NCI-H1436 treated with DMSO at 0.1 percent for 48 hours (cell line): ENCODE results near the gene PCDHGB4.
"Not testable (repeated sequence)": the region's sequence is repeated elsewhere in the genome, so short reads cannot be mapped to it uniquely, and the experiment has no call there.

ENCODE experiments used
- DNase-seq: peaks from one replicate; lab custom pipeline; 2025; lab: John Stamatoyannopoulos, UW

The PCDHGB4 gene

DNA sequence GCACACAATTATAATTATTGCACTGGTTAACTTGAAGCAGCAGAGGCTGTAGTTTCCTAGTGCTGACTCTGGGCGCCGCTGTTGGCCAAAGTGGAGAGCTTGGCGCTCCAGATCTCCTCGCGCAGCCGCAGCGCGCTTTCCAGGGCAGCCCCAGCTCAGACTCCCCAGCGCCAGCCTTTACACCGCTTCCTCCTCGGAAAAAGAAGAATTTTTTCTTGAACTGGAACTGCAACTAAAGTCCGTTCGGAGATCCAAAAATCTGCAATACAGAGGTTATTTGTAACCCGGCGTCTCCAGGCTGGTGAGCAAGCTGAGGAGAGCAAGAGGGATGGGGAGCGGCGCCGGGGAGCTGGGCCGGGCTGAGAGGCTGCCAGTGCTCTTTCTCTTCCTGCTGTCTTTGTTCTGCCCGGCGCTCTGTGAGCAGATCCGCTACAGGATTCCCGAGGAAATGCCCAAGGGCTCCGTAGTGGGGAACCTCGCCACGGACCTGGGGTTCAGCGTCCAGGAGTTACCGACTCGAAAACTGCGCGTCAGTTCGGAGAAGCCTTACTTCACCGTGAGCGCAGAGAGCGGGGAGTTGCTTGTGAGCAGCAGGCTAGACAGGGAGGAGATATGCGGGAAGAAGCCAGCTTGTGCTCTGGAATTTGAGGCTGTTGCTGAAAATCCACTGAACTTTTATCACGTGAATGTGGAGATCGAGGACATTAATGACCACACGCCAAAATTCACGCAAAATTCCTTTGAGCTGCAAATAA, at the start of gene PCDHGB4:
Gene PCDHGB4 (plus strand): TSS at position 142 of the 755 bp plus-strand sequence. CDS start 187 bp downstream, at position 329.
- not testable (repeated sequence) for DNase-seq

DNA sequence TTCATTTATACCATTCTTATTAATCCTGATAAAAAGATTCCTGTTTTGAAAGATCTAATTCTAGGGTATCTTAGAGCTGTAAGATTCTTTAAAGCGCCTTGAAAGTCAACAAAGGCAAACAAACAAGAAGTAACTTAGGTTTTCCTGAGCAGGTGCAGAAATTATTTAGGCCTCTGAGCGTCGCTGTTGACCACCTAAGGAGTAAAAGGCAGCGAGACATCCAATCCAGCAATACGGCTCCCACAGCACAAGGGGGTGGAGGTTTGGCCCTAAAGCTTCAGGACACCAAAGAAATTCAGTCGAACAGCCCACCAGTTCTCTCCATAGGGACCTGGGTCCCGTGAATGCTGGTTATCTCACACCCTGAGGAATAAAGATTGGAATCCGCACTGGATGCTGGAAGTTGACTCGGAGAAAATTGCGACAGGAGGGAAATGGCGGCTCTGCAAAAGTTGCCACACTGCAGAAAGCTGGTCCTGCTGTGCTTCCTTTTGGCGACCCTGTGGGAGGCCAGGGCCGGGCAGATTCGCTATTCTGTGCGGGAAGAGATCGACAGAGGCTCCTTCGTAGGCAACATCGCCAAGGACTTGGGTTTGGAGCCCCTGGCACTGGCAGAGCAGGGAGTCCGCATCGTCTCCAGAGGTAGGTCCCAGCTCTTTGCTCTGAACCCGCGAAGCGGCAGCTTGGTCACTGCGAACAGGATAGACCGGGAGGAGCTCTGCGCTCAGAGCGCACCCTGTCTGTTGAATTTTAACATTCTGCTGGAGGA, 48.8 kb upstream of the PCDHGB4 start, which contains the start of gene PCDHGA2:
Gene PCDHGA2 (plus strand): TSS at position 223 of the 769 bp plus-strand sequence.
- no peak for DNase-seq

- not testable (repeated sequence) for DNase-seq
Observed at GRCh38 chr5:141340781-141341354, 46.6 kb upstream of the PCDHGB4 start.

DNA sequence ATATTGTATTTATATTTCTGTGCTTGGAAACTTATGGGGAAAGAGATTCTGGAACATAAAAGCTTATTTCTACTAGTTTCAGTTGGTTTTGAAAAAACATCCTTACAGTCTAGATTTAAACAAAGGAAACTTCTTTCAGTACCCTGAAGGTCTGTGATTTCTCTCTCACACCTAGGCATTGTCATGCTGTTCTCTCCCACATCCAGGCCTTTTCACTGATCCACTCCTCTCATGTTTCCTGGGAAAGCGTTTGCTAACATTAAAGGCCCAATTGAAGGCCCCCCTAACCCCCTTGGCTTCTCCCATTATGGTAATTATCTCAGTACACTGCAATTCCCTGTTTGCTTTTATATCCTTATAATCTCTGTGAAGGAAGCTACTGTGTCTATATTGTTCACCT, 44.7 kb upstream of the PCDHGB4 start:
- no peak for DNase-seq

DNA sequence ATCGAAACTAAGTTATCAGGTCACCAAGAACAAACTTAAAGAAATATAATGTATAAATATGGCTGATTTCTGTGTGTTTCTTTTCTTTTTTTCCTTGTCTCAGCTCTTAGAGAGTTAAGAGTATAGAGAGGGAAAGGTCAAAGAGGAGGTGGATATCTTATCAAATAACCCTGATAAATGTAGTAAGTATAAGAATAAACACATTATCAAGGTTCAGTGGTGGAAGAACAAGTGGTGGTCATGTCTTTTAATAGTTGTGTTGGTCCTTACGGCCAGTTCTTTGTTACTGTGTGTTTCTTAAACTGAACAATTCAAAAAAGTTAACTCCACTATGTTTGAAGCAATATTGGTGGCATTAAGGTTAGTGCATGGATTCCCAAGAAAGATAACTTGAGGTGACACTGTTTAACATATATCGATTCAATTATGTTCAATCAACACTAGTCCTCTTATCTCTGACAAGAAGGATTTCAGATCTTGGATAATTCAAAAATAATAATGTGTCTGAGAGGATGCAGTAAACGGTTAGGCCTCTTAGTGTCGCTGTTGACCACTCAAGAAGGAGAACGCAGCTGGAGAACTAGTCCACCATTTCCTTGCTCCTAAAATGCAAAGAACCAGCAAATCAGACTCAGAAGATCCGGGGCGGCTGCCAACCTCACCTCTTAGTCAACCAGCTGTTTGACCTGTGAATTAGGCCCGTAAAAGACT, 44.1 kb upstream of the PCDHGB4 start, which contains the start of gene PCDHGA3:
Gene PCDHGA3 (plus strand): TSS at position 588 of the 711 bp plus-strand sequence. CDS start 205 bp downstream, outside the sequence.
- DNase-seq, result no peak

- no peak for DNase-seq
Observed at GRCh38 chr5:141343953-141344463, 43.5 kb upstream of the PCDHGB4 start.

DNA sequence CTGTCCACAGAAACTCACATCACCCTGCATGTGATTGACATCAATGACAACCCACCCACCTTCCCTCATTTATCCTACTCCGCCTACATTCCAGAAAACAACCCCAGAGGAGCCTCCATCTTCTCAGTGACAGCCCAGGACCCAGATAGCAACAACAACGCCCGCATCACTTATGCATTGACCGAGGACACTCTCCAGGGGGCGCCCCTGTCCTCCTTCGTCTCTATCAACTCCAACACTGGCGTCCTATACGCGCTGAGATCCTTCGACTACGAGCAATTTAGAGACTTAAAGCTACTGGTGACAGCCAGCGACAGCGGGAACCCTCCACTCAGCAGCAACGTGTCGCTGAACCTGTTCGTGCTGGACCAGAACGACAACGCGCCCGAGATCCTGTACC, 42.2 kb upstream of the PCDHGB4 start:
- DNase-seq, result no peak

DNA sequence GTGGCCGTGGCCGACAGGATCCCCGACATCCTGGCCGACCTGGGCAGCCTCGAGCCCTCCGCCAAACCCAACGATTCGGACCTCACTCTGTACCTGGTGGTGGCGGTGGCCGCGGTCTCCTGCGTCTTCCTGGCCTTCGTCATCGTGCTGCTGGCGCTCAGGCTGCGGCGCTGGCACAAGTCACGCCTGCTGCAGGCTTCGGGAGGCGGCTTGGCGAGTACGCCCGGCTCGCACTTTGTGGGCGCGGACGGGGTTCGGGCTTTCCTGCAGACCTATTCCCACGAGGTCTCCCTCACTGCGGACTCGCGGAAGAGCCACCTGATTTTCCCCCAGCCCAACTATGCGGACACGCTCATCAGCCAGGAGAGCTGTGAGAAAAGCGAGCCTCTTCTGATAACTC, 41.5 kb upstream of the PCDHGB4 start:
- not testable (repeated sequence) for DNase-seq

DNA sequence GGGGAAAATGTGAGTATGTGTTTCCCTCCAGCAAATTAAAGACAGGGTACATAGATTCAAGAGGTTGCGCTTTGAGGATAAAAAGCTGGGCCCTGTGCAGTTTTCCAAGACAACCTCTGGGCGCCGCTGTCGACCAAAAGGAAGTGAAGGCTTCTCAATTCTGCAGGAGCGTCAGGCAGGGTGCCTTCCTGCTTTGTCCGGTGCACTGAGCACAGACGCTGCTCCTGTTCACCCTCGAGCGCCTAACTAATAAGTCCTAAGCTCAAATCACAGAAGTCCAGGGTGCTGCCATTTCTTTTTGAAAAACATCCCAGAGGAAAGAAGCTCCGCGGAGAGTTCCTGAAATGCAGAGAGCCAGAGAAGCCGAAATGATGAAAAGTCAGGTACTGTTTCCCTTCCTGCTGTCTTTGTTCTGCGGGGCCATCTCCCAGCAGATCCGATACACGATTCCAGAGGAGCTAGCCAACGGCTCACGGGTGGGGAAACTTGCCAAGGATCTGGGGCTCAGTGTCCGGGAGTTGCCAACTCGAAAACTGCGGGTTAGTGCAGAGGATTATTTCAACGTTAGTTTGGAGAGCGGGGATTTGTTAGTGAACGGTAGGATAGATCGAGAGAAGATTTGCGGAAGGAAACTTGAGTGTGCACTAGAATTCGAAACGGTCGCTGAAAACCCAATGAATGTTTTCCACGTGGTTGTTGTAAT, 37.4 kb upstream of the PCDHGB4 start, which contains the start of gene PCDHGB1:
Gene PCDHGB1 (plus strand): TSS at position 183 of the 703 bp plus-strand sequence. CDS start 162 bp downstream, at position 345.
- DNase-seq, result peak; percentile 37

GRCh38 chr5:141351591-141351990, 35.9 kb upstream of the PCDHGB4 start:
- no peak for DNase-seq

- no peak for DNase-seq
Observed at GRCh38 chr5:141354900-141355469, 32.5 kb upstream of the PCDHGB4 start, which contains the start of gene PCDHGA4. Gene PCDHGA4 (plus strand): TSS chr5:141355021. CDS start chr5:141355108, 87 bp downstream.

DNA sequence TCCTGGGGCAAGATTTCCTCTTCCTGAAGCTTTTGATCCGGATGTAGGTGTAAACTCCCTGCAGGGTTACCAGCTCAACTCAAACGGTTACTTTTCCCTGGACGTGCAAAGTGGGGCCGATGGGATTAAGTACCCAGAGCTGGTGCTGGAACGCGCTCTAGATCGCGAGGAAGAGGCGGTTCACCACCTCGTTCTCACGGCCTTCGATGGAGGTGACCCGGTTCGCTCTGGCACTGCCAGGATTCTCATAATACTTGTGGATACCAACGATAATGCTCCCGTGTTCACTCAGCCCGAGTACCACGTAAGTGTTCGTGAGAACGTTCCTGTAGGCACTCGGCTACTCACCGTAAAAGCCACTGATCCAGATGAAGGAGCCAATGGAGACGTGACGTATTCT, 31.9 kb upstream of the PCDHGB4 start:
- DNase-seq, result no peak

DNA sequence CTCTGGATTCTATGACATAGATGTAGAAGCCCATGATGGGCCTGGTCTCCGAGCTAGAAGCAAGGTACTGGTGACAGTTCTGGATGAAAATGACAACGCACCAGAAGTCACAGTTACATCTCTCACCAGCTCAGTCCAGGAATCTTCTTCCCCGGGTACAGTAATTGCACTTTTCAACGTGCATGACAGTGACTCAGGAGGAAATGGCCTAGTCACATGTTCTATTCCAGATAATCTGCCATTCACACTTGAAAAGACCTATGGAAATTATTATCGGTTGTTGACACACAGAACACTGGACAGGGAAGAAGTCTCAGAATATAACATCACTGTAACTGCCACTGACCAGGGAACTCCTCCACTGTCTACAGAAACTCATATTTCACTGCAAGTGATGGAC, 31.4 kb upstream of the PCDHGB4 start:
- DNase-seq, result no peak

DNA sequence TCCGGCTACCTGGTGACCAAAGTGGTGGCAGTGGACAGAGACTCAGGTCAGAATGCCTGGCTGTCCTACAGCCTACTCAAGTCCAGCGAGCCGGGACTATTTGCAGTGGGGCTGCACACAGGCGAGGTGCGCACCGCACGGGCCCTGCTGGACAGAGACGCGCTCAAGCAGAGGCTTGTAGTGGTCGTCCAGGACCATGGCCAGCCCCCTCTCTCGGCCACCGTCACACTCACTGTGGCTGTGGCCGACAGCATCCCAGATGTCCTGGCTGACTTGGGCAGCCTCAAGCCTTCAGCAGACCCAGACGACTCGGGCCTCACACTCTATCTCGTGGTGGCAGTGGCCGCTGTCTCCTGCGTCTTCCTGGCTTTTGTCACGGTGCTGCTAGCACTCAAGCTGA, 30.5 kb upstream of the PCDHGB4 start:
- no peak for DNase-seq

DNA sequence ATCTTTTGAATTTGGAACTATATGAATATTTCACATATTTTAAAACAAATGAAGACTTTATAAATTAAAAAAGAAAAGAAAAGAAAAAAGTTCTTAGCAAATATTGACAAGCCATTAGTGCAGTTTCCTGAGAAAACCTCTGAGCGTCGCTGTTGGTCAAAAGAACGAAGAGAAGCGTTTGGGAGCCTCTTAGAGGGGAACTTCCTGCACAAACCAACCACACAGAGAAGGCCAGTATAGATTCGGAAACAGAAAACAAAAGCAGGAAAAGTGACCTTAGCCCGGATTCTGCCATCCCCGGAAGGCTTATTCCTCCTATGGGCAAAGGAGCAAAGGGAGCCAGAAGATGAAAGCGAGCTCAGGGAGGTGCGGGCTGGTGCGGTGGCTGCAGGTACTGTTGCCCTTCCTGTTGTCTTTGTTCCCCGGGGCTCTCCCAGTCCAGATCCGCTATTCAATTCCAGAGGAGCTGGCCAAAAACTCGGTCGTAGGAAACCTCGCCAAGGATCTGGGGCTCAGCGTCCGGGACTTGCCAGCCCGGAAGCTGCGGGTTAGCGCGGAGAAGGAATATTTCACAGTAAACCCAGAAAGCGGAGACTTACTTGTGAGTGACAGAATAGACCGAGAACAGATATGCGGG, 27.6 kb upstream of the PCDHGB4 start, which contains the start of gene PCDHGB2:
Gene PCDHGB2 (plus strand): TSS at position 205 of the 637 bp plus-strand sequence. CDS start 142 bp downstream, at position 347.
- no peak for DNase-seq

DNA sequence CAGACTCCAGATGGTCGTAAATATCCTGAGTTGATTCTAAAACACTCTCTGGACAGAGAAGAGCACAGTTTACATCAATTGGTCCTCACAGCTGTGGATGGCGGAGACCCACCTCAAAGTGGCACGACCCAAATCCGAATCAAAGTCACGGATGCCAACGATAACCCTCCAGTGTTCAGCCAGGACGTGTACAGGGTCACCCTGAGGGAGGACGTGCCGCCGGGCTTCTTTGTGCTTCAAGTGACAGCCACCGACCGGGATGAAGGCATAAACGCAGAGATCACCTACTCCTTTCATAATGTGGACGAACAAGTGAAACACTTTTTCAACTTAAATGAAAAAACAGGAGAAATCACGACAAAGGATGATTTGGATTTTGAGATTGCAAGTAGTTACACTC, 26.8 kb upstream of the PCDHGB4 start:
- no peak for DNase-seq

- no peak for DNase-seq
Observed at GRCh38 chr5:141362719-141363118, 24.8 kb upstream of the PCDHGB4 start.

DNA sequence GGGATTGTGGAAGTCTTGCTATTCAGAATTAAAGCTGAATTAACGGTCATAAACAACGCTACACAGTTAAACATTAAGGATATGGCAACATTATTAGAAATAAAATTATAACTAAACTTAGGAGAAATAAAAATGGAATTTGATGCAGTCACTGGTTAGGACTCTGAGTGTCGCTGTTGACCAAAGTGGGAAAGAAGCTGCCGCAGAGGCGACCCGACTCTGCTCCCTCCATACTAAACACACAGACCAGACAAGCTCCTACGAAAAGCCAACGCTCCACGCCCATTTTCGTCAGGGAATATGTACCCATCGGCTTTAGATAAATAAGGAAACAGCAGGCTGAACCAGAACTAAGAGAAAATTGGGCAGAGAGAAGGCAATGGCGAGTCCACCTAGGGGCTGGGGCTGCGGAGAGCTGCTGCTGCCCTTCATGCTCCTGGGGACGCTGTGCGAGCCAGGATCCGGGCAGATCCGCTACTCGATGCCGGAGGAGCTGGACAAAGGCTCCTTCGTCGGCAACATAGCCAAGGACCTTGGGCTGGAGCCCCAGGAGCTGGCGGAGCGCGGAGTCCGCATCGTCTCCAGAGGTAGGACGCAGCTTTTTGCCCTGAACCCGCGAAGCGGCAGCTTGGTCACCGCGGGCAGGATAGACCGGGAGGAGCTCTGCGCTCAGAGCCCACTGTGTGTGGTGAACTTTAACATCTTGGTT, 23.4 kb upstream of the PCDHGB4 start, which contains the start of gene PCDHGA5:
Gene PCDHGA5 (plus strand): TSS at position 211 of the 709 bp plus-strand sequence. CDS start 169 bp downstream, at position 380.
- DNase-seq, result no peak
